Mesenchymal stem cell (in vitro differentiated cells and primary cell): ENCODE data around the gene AREG.
"Not testable (repeated sequence)": the region's sequence is repeated elsewhere in the genome, so short reads cannot be mapped to it uniquely, and the experiment has no call there.

Experiments
- DNase-seq: peaks from one replicate; pipeline ENCODE4 v3.0.0-alpha.2; 2013
- H2AFZ ChIP-seq: one replicate; pipeline ENCODE4 v1.6.1; 2013; ENCODE audit warnings: low read depth, mild to moderate bottlenecking, control low read depth, inconsistent platforms, low read length, moderate library complexity
- H2AK5ac ChIP-seq: 2 replicates; pipeline ENCODE4 v1.6.1; 2013; ENCODE audit warnings: low read length, moderate library complexity, mild to moderate bottlenecking, inconsistent platforms; ENCODE audit not compliant: severe bottlenecking
- H2BK120ac ChIP-seq: one replicate; pipeline ENCODE4 v1.6.1; 2013; ENCODE audit warnings: low read depth, mild to moderate bottlenecking, inconsistent platforms, low read length, moderate library complexity
- H2BK12ac ChIP-seq, 2 experiments: one replicate each; pipeline ENCODE4 v1.6.1; 2013; ENCODE audit warnings: inconsistent platforms in 2 of 2, low read length in 2 of 2, mild to moderate bottlenecking in 2 of 2, moderate library complexity in 2 of 2, control low read depth in 1 of 2
- H2BK15ac ChIP-seq: one replicate; pipeline ENCODE4 v1.6.1; 2013; ENCODE audit warnings: mild to moderate bottlenecking, low read depth, inconsistent platforms; ENCODE audit not compliant: poor library complexity, severe bottlenecking
- H2BK5ac ChIP-seq: 2 replicates; pipeline ENCODE4 v1.6.1; 2013; ENCODE audit warnings: low read depth, mild to moderate bottlenecking, low read length, control low read depth, inconsistent platforms; ENCODE audit not compliant: poor library complexity, severe bottlenecking
- H3K14ac ChIP-seq, 2 experiments: one replicate each; pipeline ENCODE4 v1.6.1; 2013; ENCODE audit warnings: inconsistent platforms in 2 of 2, low read length in 2 of 2, control low read depth in 1 of 2, mild to moderate bottlenecking in 1 of 2, moderate library complexity in 1 of 2
- H3K18ac ChIP-seq, 2 experiments: one replicate each; pipeline ENCODE4 v1.6.1; 2013; ENCODE audit warnings: inconsistent platforms in 2 of 2, low read length in 2 of 2, control low read depth in 1 of 2, low read depth in 1 of 2, mild to moderate bottlenecking in 1 of 2
- H3K23ac ChIP-seq, 2 experiments: one replicate each; pipeline ENCODE4 v1.6.1; 2013; ENCODE audit warnings: inconsistent platforms in 2 of 2, low read length in 2 of 2, mild to moderate bottlenecking in 2 of 2, moderate library complexity in 2 of 2, control low read depth in 1 of 2
- H3K27ac ChIP-seq: 2 replicates; pipeline ENCODE4 v1.5.1; 2013; ENCODE audit warnings: mild to moderate bottlenecking, moderate library complexity, low read length, control low read depth, inconsistent platforms; ENCODE audit not compliant: poor library complexity, severe bottlenecking
- H3K27me3 ChIP-seq, 2 experiments: 2 replicates each; pipeline versions ENCODE4 v1.6.1 to v1.7.0; 2013; ENCODE audit warnings: low read length in 2 of 2, mild to moderate bottlenecking in 2 of 2, moderate library complexity in 2 of 2, control low read depth in 1 of 2, inconsistent platforms in 1 of 2; ENCODE audit not compliant: control insufficient read depth in 1 of 2, insufficient read depth in 1 of 2
- H3K36me3 ChIP-seq, 2 experiments: 2 replicates each; pipeline versions ENCODE4 v1.6.1 to v1.7.0; 2013; ENCODE audit warnings: low read length in 2 of 2, control low read depth in 1 of 2, inconsistent platforms in 1 of 2, low read depth in 1 of 2, mild to moderate bottlenecking in 1 of 2; ENCODE audit not compliant: insufficient read depth in 2 of 2, control insufficient read depth in 1 of 2
- H3K4ac ChIP-seq, 2 experiments: one replicate each; pipeline ENCODE4 v1.6.1; 2013; ENCODE audit warnings: inconsistent platforms in 2 of 2, low read length in 2 of 2, mild to moderate bottlenecking in 2 of 2, moderate library complexity in 2 of 2, control low read depth in 1 of 2, low read depth in 1 of 2
- H3K4me1 ChIP-seq: 2 replicates; pipeline ENCODE4 v1.6.1; 2013; ENCODE audit warnings: low read depth, low read length, control low read depth; ENCODE audit not compliant: control insufficient read depth, insufficient read depth
- H3K4me2 ChIP-seq: 2 replicates; pipeline ENCODE4 v1.6.1; 2013; ENCODE audit warnings: low read length, mild to moderate bottlenecking, inconsistent platforms; ENCODE audit not compliant: poor library complexity, severe bottlenecking
- H3K4me3 ChIP-seq, 2 experiments: 2 replicates each; pipeline versions ENCODE4 v1.5.1 to v1.7.0; 2013; ENCODE audit warnings: low read length in 2 of 2, mild to moderate bottlenecking in 2 of 2, control low read depth in 1 of 2, low read depth in 1 of 2; ENCODE audit not compliant: insufficient read depth in 1 of 2
- H3K79me1 ChIP-seq: replicated peaks from 2 replicates; pipeline ENCODE4 v1.6.1; 2013; ENCODE audit warnings: mild to moderate bottlenecking, control low read depth, low read length, inconsistent platforms; ENCODE audit not compliant: poor library complexity, severe bottlenecking
- H3K9ac ChIP-seq: 2 replicates; pipeline ENCODE4 v1.7.0; 2013; ENCODE audit warnings: mild to moderate bottlenecking, low read length, moderate library complexity
- H3K9me3 ChIP-seq: 2 replicates; pipeline ENCODE4 v1.7.0; 2013; ENCODE audit warnings: mild to moderate bottlenecking, low read length; ENCODE audit not compliant: control insufficient read depth
- H4K8ac ChIP-seq: one replicate; pipeline ENCODE4 v1.6.1; 2013; ENCODE audit warnings: inconsistent platforms, mild to moderate bottlenecking, low read length, moderate library complexity
- H4K91ac ChIP-seq: one replicate; pipeline ENCODE4 v1.6.1; 2013; ENCODE audit warnings: mild to moderate bottlenecking, low read length, inconsistent platforms
- WGBS: methylation state at CpG from one replicate; pipeline ENCODE4 v1.1.7; 2013; ENCODE audit warnings: mixed read lengths; 5-methylcytosine and 5-hydroxymethylcytosine counted together

Gene AREG

GRCh38 chr4:74398894-74399589, 45.9 kb upstream of the AREG start:
- Histone ChIP-seq H2BK15ac (peak overlapping the region; percentile 12), H3K14ac (peak overlapping the region in 1 of 2 experiments; percentile 48), H2BK12ac (peak overlapping the region; percentile 38 to 39), H4K91ac (peak overlapping the region; percentile 68), H3K18ac (peak overlapping the region in 1 of 2 experiments; percentile 17), H3K4ac (peak overlapping the region in 1 of 2 experiments; percentile 39)
- H3K9me3 ChIP-seq, H2BK5ac ChIP-seq, H3K79me1 ChIP-seq, H3K4me3 ChIP-seq, H3K9ac ChIP-seq, H4K8ac ChIP-seq, H3K27ac ChIP-seq, H3K4me2 ChIP-seq, H2BK120ac ChIP-seq, H3K27me3 ChIP-seq, DNase-seq, H3K23ac ChIP-seq, H2AFZ ChIP-seq, H2AK5ac ChIP-seq, H3K4me1 ChIP-seq, H3K36me3 ChIP-seq: not testable (repeated sequence)
- WGBS = 89% methylated on average over 26 of the region's 32 CpGs

- H2AK5ac ChIP-seq = no peak overlapping the region
- no peak overlapping the region for H2BK120ac ChIP-seq
- H3K14ac ChIP-seq = no peak overlapping the region
- H3K27me3 ChIP-seq = no peaks in the 10 kb centered on the region
- H2BK5ac ChIP-seq = no peak overlapping the region
- H3K27ac ChIP-seq = no peak overlapping the region
- no peak overlapping the region for H3K4ac ChIP-seq
- no peaks in the 10 kb centered on the region for H3K4me1 ChIP-seq
- H2AFZ ChIP-seq = no peak overlapping the region
- H3K9me3 ChIP-seq = no peaks in the 10 kb centered on the region
- no peak overlapping the region for H4K91ac ChIP-seq
- H3K4me3 ChIP-seq = no peak overlapping the region
- no peaks in the 10 kb centered on the region for H3K79me1 ChIP-seq
- H2BK15ac ChIP-seq = no peak overlapping the region
- no peak overlapping the region for H3K23ac ChIP-seq
- WGBS = 87% methylated on average over 10 of the region's 10 CpGs
- H2BK12ac ChIP-seq = no peak overlapping the region
- no peak overlapping the region for H4K8ac ChIP-seq
- H3K9ac ChIP-seq = no peak overlapping the region
- no peaks in the 10 kb centered on the region for H3K36me3 ChIP-seq
- DNase-seq = no peak
- H3K4me2 ChIP-seq = no peak overlapping the region
- peak overlapping the region in 1 of 2 experiments; percentile 58 for H3K18ac ChIP-seq
Measured at GRCh38 chr4:74400395-74400794, 44.5 kb upstream of the AREG start.

- no peak overlapping the region for H2BK120ac ChIP-seq
- no peak overlapping the region for H3K18ac ChIP-seq
- H2BK12ac ChIP-seq = no peak overlapping the region
- H2AFZ ChIP-seq = no peak overlapping the region
- H3K79me1 ChIP-seq = no peaks in the 10 kb centered on the region
- H3K9me3 ChIP-seq = no peaks in the 10 kb centered on the region
- H3K4ac ChIP-seq = no peak overlapping the region
- H4K8ac ChIP-seq = no peak overlapping the region
- H3K27ac ChIP-seq = no peak overlapping the region
- H3K4me1 ChIP-seq = no peaks in the 10 kb centered on the region
- H3K36me3 ChIP-seq = no peaks in the 10 kb centered on the region
- H2BK5ac ChIP-seq = no peak overlapping the region
- no peak overlapping the region for H2BK15ac ChIP-seq
- no peak for DNase-seq
- no peak overlapping the region for H4K91ac ChIP-seq
- H3K23ac ChIP-seq = no peak overlapping the region
- H2AK5ac ChIP-seq = no peak overlapping the region
- no peak overlapping the region for H3K9ac ChIP-seq
- no peaks in the 10 kb centered on the region for H3K27me3 ChIP-seq
- no peak overlapping the region for H3K4me3 ChIP-seq
- WGBS = 40% methylated on average over 3 of the region's 5 CpGs
- no peak overlapping the region for H3K14ac ChIP-seq
- H3K4me2 ChIP-seq = no peak overlapping the region
Measured at GRCh38 chr4:74402692-74403456, 42.1 kb upstream of the AREG start.

GRCh38 chr4:74407891-74408290, 37.0 kb upstream of the AREG start:
- no peaks in the 10 kb centered on the region for H3K36me3 ChIP-seq
- no peak overlapping the region for H3K4ac ChIP-seq
- no peak overlapping the region for H4K91ac ChIP-seq
- no peak overlapping the region for H3K14ac ChIP-seq
- H3K27ac ChIP-seq = no peak overlapping the region
- H2BK12ac ChIP-seq = no peak overlapping the region
- no peaks in the 10 kb centered on the region for H3K27me3 ChIP-seq
- no peak overlapping the region for H3K9ac ChIP-seq
- no peak for DNase-seq
- no peak overlapping the region for H3K18ac ChIP-seq
- no peak overlapping the region for H4K8ac ChIP-seq
- no peaks in the 10 kb centered on the region for H3K4me1 ChIP-seq
- no peak overlapping the region for H2AFZ ChIP-seq
- H3K9me3 ChIP-seq = no peaks in the 10 kb centered on the region
- H3K4me2 ChIP-seq = no peak overlapping the region
- H2BK15ac ChIP-seq = no peak overlapping the region
- H3K23ac ChIP-seq = no peak overlapping the region
- H2AK5ac ChIP-seq = no peak overlapping the region
- H2BK120ac ChIP-seq = no peak overlapping the region
- no peak overlapping the region for H2BK5ac ChIP-seq
- no peak overlapping the region for H3K4me3 ChIP-seq
- no peaks in the 10 kb centered on the region for H3K79me1 ChIP-seq
